H1 (cell line): ENCODE data around the gene TSHZ2. TPM values are rescaled to one million over a fixed set of nuclear protein-coding genes. Genes with fewer than 3 reads are reported as not detected.

Source experiments
- CTCF ChIA-PET: fragments of 300-600 bp; sonication (Branson Sonifier 250); formaldehyde crosslinking; loops from one replicate; lab custom pipeline; 2021; ENCODE audit not compliant: partially characterized antibody; lab: Charles Lee
- POLR2A ChIA-PET: fragments of 300-600 bp; sonication (Branson Sonifier 250); formaldehyde crosslinking; loops from one replicate; lab custom pipeline; 2021; ENCODE audit warnings: inconsistent platforms; ENCODE audit not compliant: partially characterized antibody; lab: Charles Lee
- DNase-seq, 2 experiments: peaks; one replicate each; pipeline versions ENCODE4 v3.0.0 to v3.0.0-alpha.2; 2010 to 2022; ENCODE audit warnings: low spot score in 2 of 2, low read depth in 1 of 2, mixed read lengths in 1 of 2
- FAIRE-seq: peaks from 2 replicates; lab custom pipeline; 2011; peaks lifted over from hg19 to GRCh38; lab: Jason Lieb, UNC
- H2AFZ ChIP-seq: 2 replicates; pipeline ENCODE4 v1.8.1; 2012; ENCODE audit warnings: low read length, inconsistent platforms
- H2AK5ac ChIP-seq: 2 replicates; pipeline ENCODE4 v1.6.1; 2013; ENCODE audit warnings: low read depth, low read length
- H2BK120ac ChIP-seq: replicated peaks from 2 replicates; pipeline ENCODE3; 2013; ENCODE audit warnings: low read depth, low read length, inconsistent platforms
- H2BK12ac ChIP-seq: 2 replicates; pipeline ENCODE4 v1.6.1; 2013; ENCODE audit warnings: low read depth, low read length
- H2BK15ac ChIP-seq: 2 replicates; pipeline ENCODE4 v1.6.1; 2013; ENCODE audit warnings: low read length
- H2BK20ac ChIP-seq: 2 replicates; pipeline ENCODE4 v1.6.1; 2013; ENCODE audit warnings: low read length
- H2BK5ac ChIP-seq: 2 replicates; pipeline ENCODE4 v1.6.1; 2013; ENCODE audit warnings: low read depth, low read length
- H3K14ac ChIP-seq: 2 replicates; pipeline ENCODE4 v1.6.1; 2013; ENCODE audit warnings: inconsistent platforms; ENCODE audit not compliant: insufficient read length
- H3K18ac ChIP-seq: 2 replicates; pipeline ENCODE4 v1.6.1; 2013; ENCODE audit warnings: low read length; ENCODE audit errors: extremely low read depth
- H3K23ac ChIP-seq: 2 replicates; pipeline ENCODE4 v1.6.1; 2013; ENCODE audit warnings: inconsistent platforms; ENCODE audit not compliant: insufficient read length
- H3K23me2 ChIP-seq: 2 replicates; pipeline ENCODE4 v1.6.1; 2013; ENCODE audit warnings: low read depth, low read length
- H3K27ac ChIP-seq: 2 replicates; pipeline ENCODE4 v1.6.1; 2011; ENCODE audit warnings: low read depth, low read length, inconsistent platforms
- H3K27me3 ChIP-seq, 4 experiments: replicated peaks in 1 of 4; 1 replicate in 1 of 4; 2 replicates in 3 of 4; pipeline versions ENCODE4 v1.6.1 to v1.8.1; 2011 to 2013; ENCODE audit warnings: low read length in 3 of 4, mild to moderate bottlenecking in 3 of 4, inconsistent platforms in 2 of 4, mixed read lengths in 2 of 4, moderate library complexity in 1 of 4; ENCODE audit not compliant: control insufficient read depth in 3 of 4, insufficient read depth in 3 of 4; ENCODE audit errors: extremely low read depth in 1 of 4
- H3K36me3 ChIP-seq, 4 experiments: 2 replicates each; pipeline versions ENCODE4 v1.6.1 to v1.8.1; 2011 to 2013; ENCODE audit warnings: mild to moderate bottlenecking in 4 of 4, low read length in 3 of 4, moderate library complexity in 2 of 4, control low read depth in 1 of 4, inconsistent platforms in 1 of 4; ENCODE audit not compliant: insufficient read depth in 4 of 4, control insufficient read depth in 2 of 4
- H3K4ac ChIP-seq: replicated peaks from 2 replicates; pipeline ENCODE3; 2013; ENCODE audit warnings: low read length, low read depth, mixed read lengths, inconsistent platforms; ENCODE audit not compliant: insufficient read length
- H3K4me1 ChIP-seq, 4 experiments: replicated peaks in 1 of 4; 1 replicate in 1 of 4; 2 replicates in 3 of 4; pipeline versions ENCODE4 v1.6.1 to v1.8.1; 2011 to 2013; ENCODE audit warnings: low read length in 3 of 4, inconsistent platforms in 2 of 4, mixed read lengths in 1 of 4; ENCODE audit not compliant: insufficient read depth in 4 of 4, control insufficient read depth in 3 of 4
- H3K4me2 ChIP-seq, 2 experiments: 2 replicates each; pipeline versions ENCODE4 v1.6.1 to v1.8.1; 2011 to 2013; ENCODE audit warnings: low read depth in 2 of 2, low read length in 2 of 2, control low read depth in 1 of 2, inconsistent platforms in 1 of 2, mild to moderate bottlenecking in 1 of 2; ENCODE audit not compliant: insufficient read depth in 1 of 2
- H3K4me3 ChIP-seq, 4 experiments: fragments of 200-600, 300-600 bp in 1 of 4; sonication (generic), shearing (Covaris generic), sonication (Bioruptor Twin) in 1 of 4; 2 replicates each; pipeline versions ENCODE4 v1.5.1 to v1.8.1; 2011 to 2016; ENCODE audit warnings: low read length in 4 of 4, low read depth in 3 of 4, control low read depth in 2 of 4, inconsistent platforms in 2 of 4, mild to moderate bottlenecking in 2 of 4, mixed read lengths in 1 of 4, moderate library complexity in 1 of 4; ENCODE audit not compliant: insufficient read depth in 2 of 4; ENCODE audit errors: extremely low read depth in 1 of 4
- H3K56ac ChIP-seq: replicated peaks from 2 replicates; pipeline ENCODE3; 2013; ENCODE audit warnings: low read depth, mild to moderate bottlenecking, mixed read lengths, low read length, inconsistent platforms; ENCODE audit not compliant: insufficient read length
- H3K79me1 ChIP-seq: 2 replicates; pipeline ENCODE4 v1.6.1; 2013; ENCODE audit warnings: low read depth, low read length, control low read depth
- H3K79me2 ChIP-seq, 2 experiments: 2 replicates each; pipeline versions ENCODE4 v1.6.1 to v1.8.1; 2012 to 2013; ENCODE audit warnings: low read length in 2 of 2, mild to moderate bottlenecking in 2 of 2, inconsistent platforms in 1 of 2; ENCODE audit not compliant: insufficient read depth in 2 of 2, control insufficient read depth in 1 of 2
- H3K9ac ChIP-seq, 4 experiments: replicated peaks in 1 of 4; 1 replicate in 1 of 4; 2 replicates in 3 of 4; pipeline versions ENCODE4 v1.6.1 to v1.8.1; 2011 to 2013; ENCODE audit warnings: low read depth in 3 of 4, low read length in 3 of 4, control low read depth in 2 of 4, mild to moderate bottlenecking in 2 of 4, moderate library complexity in 2 of 4, inconsistent platforms in 1 of 4; ENCODE audit errors: extremely low read depth in 1 of 4
- H3K9me3 ChIP-seq, 2 experiments: 2 replicates each; pipeline versions ENCODE4 v1.6.1 to v1.8.1; 2012 to 2013; ENCODE audit warnings: mild to moderate bottlenecking in 2 of 2, moderate library complexity in 2 of 2, control low read depth in 1 of 2, inconsistent platforms in 1 of 2, low read depth in 1 of 2, low read length in 1 of 2, mixed read lengths in 1 of 2; ENCODE audit not compliant: insufficient read depth in 2 of 2
- H4K20me1 ChIP-seq, 2 experiments: replicated peaks in 1 of 2; 2 replicates each; pipeline versions ENCODE3 to v1.8.1; 2011 to 2013; ENCODE audit warnings: inconsistent platforms in 2 of 2, low read length in 2 of 2, mild to moderate bottlenecking in 1 of 2; ENCODE audit not compliant: insufficient read depth in 2 of 2, control insufficient read depth in 1 of 2
- H4K5ac ChIP-seq: 2 replicates; pipeline ENCODE4 v1.6.1; 2013; ENCODE audit warnings: low read length, low read depth, mixed read lengths, inconsistent platforms; ENCODE audit not compliant: insufficient read length
- H4K8ac ChIP-seq: 2 replicates; pipeline ENCODE4 v1.8.0; 2013; ENCODE audit warnings: mild to moderate bottlenecking, moderate library complexity, low read length, inconsistent platforms; ENCODE audit not compliant: insufficient read depth; ENCODE audit errors: extremely low read depth
- H4K91ac ChIP-seq: replicated peaks from 2 replicates; pipeline ENCODE3; 2013; ENCODE audit warnings: low read length, mixed read lengths, inconsistent platforms; ENCODE audit not compliant: insufficient read length
- ATF2 ChIP-seq: IDR thresholded peaks from 2 replicates; pipeline ENCODE4 v1.6.1; 2012; ENCODE audit warnings: low read length, inconsistent platforms
- BACH1 ChIP-seq: IDR thresholded peaks from 2 replicates; pipeline ENCODE4 v1.6.1; 2012; ENCODE audit warnings: low read length, improper control_type of control experiment
- CTBP2 ChIP-seq: IDR thresholded peaks from 2 replicates; pipeline ENCODE4 v1.7.0; 2011; ENCODE audit warnings: borderline replicate concordance, mild to moderate bottlenecking, moderate library complexity, mixed read lengths, low read length; ENCODE audit not compliant: insufficient read depth, insufficient read length
- EGR1 ChIP-seq: IDR thresholded peaks from 2 replicates; pipeline ENCODE4 v1.6.1; 2011; ENCODE audit warnings: low read depth, low read length, borderline replicate concordance
- HDAC6 ChIP-seq: IDR thresholded peaks from one replicate; pipeline ENCODE4 v1.7.1; 2012; ENCODE audit warnings: low read depth, mild to moderate bottlenecking, inconsistent platforms, low read length, moderate library complexity
- KDM5A ChIP-seq: fragments of 200-600 bp; IDR thresholded peaks from 2 replicates; pipeline ENCODE4 v1.7.1; 2012; ENCODE audit warnings: mild to moderate bottlenecking, low read length, inconsistent platforms, mixed read lengths
- POLR2A ChIP-seq, 2 experiments: IDR thresholded peaks; 1 replicate in 1 of 2; 2 replicates in 1 of 2; pipeline ENCODE4 v1.6.1; 2011; ENCODE audit warnings: low read depth in 2 of 2, low read length in 2 of 2, mild to moderate bottlenecking in 2 of 2; ENCODE audit errors: control extremely low read depth in 1 of 2
- POU5F1 ChIP-seq: IDR thresholded peaks from 2 replicates; pipeline ENCODE4 v1.6.1; 2011; ENCODE audit warnings: low read depth, mild to moderate bottlenecking, low read length, moderate library complexity
- RFX5 ChIP-seq: IDR thresholded peaks from 2 replicates; pipeline ENCODE4 v1.6.1; 2011; ENCODE audit warnings: low read depth, low read length, improper control_type of control experiment, borderline replicate concordance
- SP1 ChIP-seq: IDR thresholded peaks from 2 replicates; pipeline ENCODE4 v1.6.1; 2011; ENCODE audit warnings: low read depth, low read length
- SP4 ChIP-seq: IDR thresholded peaks from 2 replicates; pipeline ENCODE4 v1.6.1; 2012; ENCODE audit warnings: low read length, inconsistent platforms
- TBP ChIP-seq: IDR thresholded peaks from 2 replicates; pipeline ENCODE4 v1.6.1; 2011; ENCODE audit warnings: low read depth, low read length, improper control_type of control experiment
- YY1 ChIP-seq: IDR thresholded peaks from 2 replicates; pipeline ENCODE4 v1.6.1; 2011; ENCODE audit warnings: low read depth, mild to moderate bottlenecking, low read length
- WGBS, 2 experiments: shearing (Covaris generic) in 1 of 2; methylation state at CpG; one replicate each; pipeline versions ENCODE4 v1.1.6 to v1.1.7; 2013 to 2015; ENCODE audit warnings: low lambda C conversion rate in 2 of 2, mixed read lengths in 2 of 2, inconsistent platforms in 1 of 2, low coverage in 1 of 2, missing lambda C conversion rate in 1 of 2; ENCODE audit not compliant: insufficient replicate concordance in 2 of 2, insufficient coverage in 1 of 2, insufficient read length in 1 of 2; ENCODE audit errors: extremely low coverage in 1 of 2, missing lambda C conversion rate in 1 of 2; 5-methylcytosine and 5-hydroxymethylcytosine counted together
- polyA plus RNA-seq, 7 experiments: library from polyadenylated mRNA; depleted of rRNA in 3 of 7; stranded (reverse) in 5 of 7; unstranded in 2 of 7; fragments of >200 nt in 5 of 7; fragments of 200-250 nt in 2 of 7; gene quantifications; 1 replicate in 5 of 7; 2 replicates in 1 of 7; 4 replicates in 1 of 7; pipeline versions ENCODE4 v1.2.1 to v1.2.3, GENCODE V29; 2011 to 2013; ENCODE audit warnings: missing spikeins in 2 of 7, mixed read lengths in 2 of 7
- total RNA-seq: library from RNA; stranded (reverse); fragmentation: NEBNext Ultra II Directional; extraction: Animal tissue kit (Norgen Biotek cat#: 25700); gene quantifications from 2 replicates; pipeline ENCODE4 v1.2.1, GENCODE V29; 2021

Gene TSHZ2
- total and polyA plus RNA-seq, 2 of the 8 experiments (the other 6 are each of a cell fraction or from before 2014, with no cell fraction given) = 0.14 to 0.30 TPM

DNA sequence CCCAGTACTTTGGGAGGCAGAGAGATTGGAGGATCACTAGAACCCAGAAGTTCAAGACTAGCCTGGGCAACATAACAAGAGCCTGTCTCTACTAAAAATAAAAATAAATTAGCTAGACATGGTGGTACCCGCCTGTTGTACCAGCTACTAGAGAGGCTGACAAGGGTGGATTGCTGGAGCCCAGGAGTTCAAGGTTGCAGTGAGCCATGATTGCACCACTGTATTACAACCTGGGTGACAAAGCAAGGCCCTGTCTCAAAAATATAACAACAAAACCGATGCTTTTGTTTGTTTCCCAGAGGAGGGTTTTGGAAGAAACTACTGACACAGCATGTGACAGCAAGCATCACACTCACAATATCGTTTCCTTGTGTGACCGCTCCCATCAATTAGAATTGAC, 119.6 kb downstream of the TSHZ2 start:
- Histone ChIP-seq H3K18ac (no peak overlapping the region), H3K4me1 (no peaks in the 10 kb centered on the region), H4K5ac (no peak overlapping the region), H3K9me3 (no peaks in the 10 kb centered on the region), H3K27ac (no peak overlapping the region), H3K9ac (no peak overlapping the region), H2BK5ac (no peak overlapping the region), H3K23me2 (no peaks in the 10 kb centered on the region), H3K4me2 (no peak overlapping the region), H3K14ac (no peak overlapping the region), H3K79me2 (no peaks in the 10 kb centered on the region), H3K79me1 (no peaks in the 10 kb centered on the region), H4K8ac (no peak overlapping the region), H3K27me3 (no peaks in the 10 kb centered on the region), H2BK12ac (no peak overlapping the region), H3K36me3 (no peaks in the 10 kb centered on the region), H2BK20ac (no peak overlapping the region), H3K4ac (no peak overlapping the region), H4K20me1 (no peaks in the 10 kb centered on the region), H2AFZ (no peak overlapping the region), H2BK120ac (no peak overlapping the region), H3K4me3 (no peak overlapping the region)
- 87% methylated on average over 4 of the region's 4 CpGs; no CpG with 5 or more reads in 1 of the 2 experiments for WGBS, 2 experiments
- CTCF ChIA-PET = no interaction called here
- POLR2A ChIA-PET = no interaction called here
- TF ChIP-seq TBP = no peak
- no peak for TF ChIP-seq YY1
- no peak for TF ChIP-seq POLR2A (IDR thresholded peaks at IDR 0.05; ENCODE audit: control extremely low read depth in 1 of 2, low read depth in 2 of 2, low read length in 2 of 2)
- TF ChIP-seq KDM5A = no peak
- no peak for TF ChIP-seq ATF2
- no peak for TF ChIP-seq SP1
- no peak for TF ChIP-seq POU5F1
- no peak for TF ChIP-seq EGR1
- no peak for TF ChIP-seq CTBP2
- no peak for TF ChIP-seq RFX5
- TF ChIP-seq BACH1 = no peak
- no peak for TF ChIP-seq SP4
- no peak for TF ChIP-seq HDAC6
- TF ChIP-seq, all 59 proteins: peak for 0
- H4K91ac ChIP-seq = no peak overlapping the region
- no peak overlapping the region for H2AK5ac ChIP-seq
- no peak overlapping the region for H3K56ac ChIP-seq
- FAIRE-seq = no peak
- no peak for DNase-seq
- no peak overlapping the region for H3K23ac ChIP-seq
- H2BK15ac ChIP-seq = no peak overlapping the region
